Measurements from ENCODE around the gene FGFBP1. TPM values are rescaled to one million over a fixed set of nuclear protein-coding genes. Genes with fewer than 3 reads are reported as not detected.

The FGFBP1 gene
- total and polyA plus RNA-seq, 2 of the 4 experiments (the other 2 are of a cell fraction), result under 0.01 TPM; not detected in 1

GRCh38 chr4:15906020-15906443 is 32.5 kb downstream of the FGFBP1 start:
- no peaks in the 10 kb centered on the region for H3K4me1 ChIP-seq (ENCODE audit: control insufficient read depth, insufficient read depth, low read length)
- H3K4ac ChIP-seq (ENCODE audit: low read depth, low read length), result no peak overlapping the region
- no peak overlapping the region for H2AFZ ChIP-seq (replicated peaks; ENCODE audit: low read length, poor library complexity)
- CTCF ChIA-PET, result no interaction called here
- TF ChIP-seq MXI1 (IDR thresholded peaks at IDR 0.05; ENCODE audit: borderline replicate concordance, low read depth, low read length), result no peak
- no peak for TF ChIP-seq CHD1 (IDR thresholded peaks at IDR 0.05; ENCODE audit: low read depth, low read length)
- TF ChIP-seq, protein P1, sequence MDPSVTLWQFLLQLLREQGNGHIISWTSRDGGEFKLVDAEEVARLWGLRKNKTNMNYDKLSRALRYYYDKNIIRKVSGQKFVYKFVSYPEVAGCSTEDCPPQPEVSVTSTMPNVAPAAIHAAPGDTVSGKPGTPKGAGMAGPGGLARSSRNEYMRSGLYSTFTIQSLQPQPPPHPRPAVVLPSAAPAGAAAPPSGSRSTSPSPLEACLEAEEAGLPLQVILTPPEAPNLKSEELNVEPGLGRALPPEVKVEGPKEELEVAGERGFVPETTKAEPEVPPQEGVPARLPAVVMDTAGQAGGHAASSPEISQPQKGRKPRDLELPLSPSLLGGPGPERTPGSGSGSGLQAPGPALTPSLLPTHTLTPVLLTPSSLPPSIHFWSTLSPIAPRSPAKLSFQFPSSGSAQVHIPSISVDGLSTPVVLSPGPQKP (IDR thresholded peaks at IDR 0.05; ENCODE audit: borderline replicate concordance, low read depth, low read length), result no peak
- TF ChIP-seq RAD21 (IDR thresholded peaks at IDR 0.05; ENCODE audit: low read length), result no peak
- in situ Hi-C loops (cut with MboI; ENCODE audit: low sequenced_read_pairs), result no loop called here
- H3K36me3 ChIP-seq (ENCODE audit: control insufficient read depth, insufficient read depth, low read length), result no peaks in the 10 kb centered on the region
- H3K79me1 ChIP-seq (ENCODE audit: low read depth in 1 of 2, low read length in 2 of 2), result no peaks in the 10 kb centered on the region
- no peak overlapping the region for H2BK15ac ChIP-seq (ENCODE audit: low read depth, low read length)
- dilution Hi-C loops (cut with HindIII; ENCODE audit: low sequenced_read_pairs, unreplicated experiment), result no loop called here
- H3K9me3 ChIP-seq (ENCODE audit: control insufficient read depth, insufficient read depth, low read length), result peaks cover 14% of the 10 kb centered on the region
- no peaks in the 10 kb centered on the region for H4K20me1 ChIP-seq (ENCODE audit: insufficient read depth, low read length)
- H3K4me2 ChIP-seq (ENCODE audit: low read depth, low read length), result no peak overlapping the region
- no peak overlapping the region for H3K23ac ChIP-seq (ENCODE audit: low read depth, low read length)
- no peak overlapping the region for H3K56ac ChIP-seq (ENCODE audit: extremely low read depth, insufficient read depth, low read length)
- ATAC-seq (ENCODE audit: low read depth) (no peak), DNase-seq (no peak)
- H2BK20ac ChIP-seq (ENCODE audit: low read depth, low read length), result no peak overlapping the region
- intact Hi-C loops (cut with micrococcal nuclease), result no loop called here
- no peak overlapping the region for H3K14ac ChIP-seq (replicated peaks; ENCODE audit: low read depth, low read length)
- POLR2A ChIA-PET (ENCODE audit: unreplicated experiment), result no interaction called here
- H3K18ac ChIP-seq (ENCODE audit: low read depth, low read length), result no peak overlapping the region
- no peak overlapping the region for H4K91ac ChIP-seq (ENCODE audit: insufficient read depth, low read depth, low read length)
- BruUV-seq (replicated peaks), result no TSS peak
- no peaks in the 10 kb centered on the region for H3K9me1 ChIP-seq (ENCODE audit: insufficient read depth, low read length)
- no peak overlapping the region for H3K4me3 ChIP-seq (ENCODE audit: insufficient read depth, low read depth, low read length)
- no peak overlapping the region for H4K5ac ChIP-seq (ENCODE audit: low read depth, low read length)
- no peak overlapping the region for H2AK5ac ChIP-seq (ENCODE audit: low read depth, low read length)
- peaks cover 26% of the 10 kb centered on the region for H3K27me3 ChIP-seq (ENCODE audit: control insufficient read depth, insufficient read depth, low read length)
- H2AK9ac ChIP-seq (replicated peaks; ENCODE audit: low read depth, low read length, poor library complexity), result no peak overlapping the region
- H3K27ac ChIP-seq (ENCODE audit: insufficient read depth, low read length), result no peak overlapping the region
- 77% methylated on average over 15 of the region's 25 CpGs; no CpG with 5 or more reads in 1 of the 2 experiments for WGBS, 2 experiments (ENCODE audit: extremely low coverage in 2 of 2, insufficient read length in 1 of 2)
- no peak overlapping the region for H2BK120ac ChIP-seq (ENCODE audit: low read depth, low read length)
- H3K9ac ChIP-seq (ENCODE audit: low read depth, low read length), result no peak overlapping the region
- H2BK5ac ChIP-seq (ENCODE audit: low read depth, low read length, poor library complexity, severe bottlenecking), result no peak overlapping the region
- H4K8ac ChIP-seq (ENCODE audit: low read depth in 2 of 2, low read length in 2 of 2), result no peak overlapping the region

Measured in IMR-90 (cell line).